GM12892 (cell line): Measurements from ENCODE around the gene PROM2.

Experiments
- POLR2A ChIP-seq: IDR thresholded peaks from 2 replicates; pipeline ENCODE4 v1.6.1; 2011; ENCODE audit warnings: low read depth, low read length, control low read depth
- TAF1 ChIP-seq: IDR thresholded peaks from 2 replicates; pipeline ENCODE4 v1.6.1; 2011; ENCODE audit warnings: low read depth, mild to moderate bottlenecking, control low read depth, low read length, borderline replicate concordance

- TF ChIP-seq POLR2A = no peak
- no peak for TF ChIP-seq TAF1
Measured at GRCh38 chr2:95303191-95303919, 29.1 kb downstream of the PROM2 start.
